ENCODE results near the gene APOBEC3F.
A peak's percentile ranks its signal among the peaks of the same experiment; 100 is the strongest.
"Not testable (repeated sequence)": the region's sequence is repeated elsewhere in the genome, so short reads cannot be mapped to it uniquely, and the experiment has no call there.

APOBEC3F gene

DNA sequence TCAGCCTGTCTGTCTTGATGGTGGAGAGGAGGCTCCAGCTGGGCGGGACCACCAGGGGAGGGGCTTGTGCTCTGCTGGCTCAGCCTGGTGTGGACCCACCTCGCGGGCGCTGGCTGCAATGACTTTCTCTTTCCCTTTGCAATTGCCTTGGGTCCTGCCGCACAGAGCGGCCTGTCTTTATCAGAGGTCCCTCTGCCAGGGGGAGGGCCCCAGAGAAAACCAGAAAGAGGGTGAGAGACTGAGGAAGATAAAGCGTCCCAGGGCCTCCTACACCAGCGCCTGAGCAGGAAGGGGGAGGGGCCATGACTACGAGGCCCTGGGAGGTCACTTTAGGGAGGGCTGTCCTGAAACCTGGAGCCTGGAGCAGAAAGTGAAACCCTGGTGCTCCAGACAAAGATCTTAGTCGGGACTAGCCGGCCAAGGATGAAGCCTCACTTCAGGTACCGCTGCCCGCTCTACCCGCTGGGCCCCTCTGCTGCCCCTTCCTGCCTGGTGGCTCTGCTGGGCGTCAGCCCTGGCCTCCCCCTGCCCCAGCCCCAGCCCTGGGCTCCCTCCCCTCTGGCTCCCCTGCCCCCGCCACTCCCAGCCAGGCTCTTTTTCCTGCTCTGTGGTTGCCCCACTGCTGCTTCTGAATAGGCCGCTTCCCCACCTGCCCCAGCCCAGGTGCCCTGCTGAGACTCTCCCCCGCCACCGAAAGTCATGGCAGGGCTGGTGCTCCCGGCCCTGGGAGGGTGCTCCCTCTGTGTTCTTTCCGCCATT, at the start of gene APOBEC3F:
Gene APOBEC3F (plus strand): TSS at position 327 of the 759 bp plus-strand sequence. CDS start 97 bp downstream, at position 424.
- not testable (repeated sequence) for DNase-seq

DNA sequence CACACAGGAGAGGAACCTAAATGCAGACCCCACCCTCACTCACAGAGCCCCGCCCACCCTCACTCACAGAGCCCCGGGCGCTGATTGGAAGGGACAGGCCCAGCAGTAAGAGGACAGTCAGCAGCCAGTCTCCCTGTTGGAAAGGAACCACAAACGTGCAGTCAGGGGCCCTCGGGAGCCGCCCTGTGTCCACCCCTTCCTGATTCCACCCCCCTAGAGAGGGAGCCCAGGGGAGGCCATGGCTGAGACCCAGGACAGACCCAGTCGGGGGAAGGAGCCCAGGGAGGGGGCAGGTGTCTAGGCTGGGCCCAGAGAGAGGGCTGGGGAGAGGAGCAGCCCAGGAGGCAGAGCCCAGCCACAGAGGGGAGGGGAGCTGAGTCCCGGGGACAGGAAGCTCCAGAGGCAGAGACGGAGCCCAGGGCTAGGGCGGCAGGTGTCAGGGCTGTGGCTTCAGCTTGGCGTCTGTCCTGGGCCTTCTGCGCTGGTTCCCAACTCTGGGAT, 47.7 kb upstream of the APOBEC3F start:
- not testable (repeated sequence) for DNase-seq

DNA sequence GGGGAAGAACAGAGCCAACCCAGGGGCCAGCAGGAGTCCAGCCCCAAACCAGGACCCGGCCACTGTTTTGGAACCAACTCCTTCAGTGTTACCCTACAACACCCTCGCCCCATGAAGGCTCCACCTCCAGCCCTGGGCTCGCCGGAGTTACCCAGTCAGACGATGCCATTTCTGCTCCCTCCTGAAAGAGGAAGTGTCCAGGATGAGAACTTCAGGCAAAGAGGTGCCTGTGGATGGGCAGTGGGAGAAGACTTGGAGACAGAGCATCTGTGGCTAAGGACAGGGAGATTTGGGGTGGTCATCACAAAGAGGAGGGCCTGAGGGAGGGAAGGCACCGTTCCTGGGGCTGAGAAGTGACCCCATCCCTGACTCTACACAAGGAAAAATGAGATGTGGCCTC, 44.6 kb upstream of the APOBEC3F start:
- no peak for DNase-seq

DNA sequence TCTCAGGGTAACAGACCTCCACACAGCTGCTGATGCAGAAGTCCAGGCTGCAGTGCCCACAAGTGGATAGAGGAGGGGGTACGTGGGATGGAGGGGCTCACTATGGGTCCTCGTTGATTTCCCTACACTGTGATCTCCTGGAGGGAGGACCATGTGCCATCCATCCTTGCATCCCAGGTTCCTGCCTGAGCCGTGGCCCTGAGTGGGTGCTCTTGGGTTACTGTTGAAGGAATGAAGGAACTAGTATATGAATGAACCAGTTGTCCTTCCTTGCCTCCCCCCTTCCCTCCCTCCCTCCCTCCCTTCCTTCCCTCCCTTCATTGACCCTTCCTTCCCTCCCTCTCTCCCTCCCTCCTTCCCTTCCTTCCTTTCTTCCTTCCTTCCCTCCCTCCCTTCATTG, 43.1 kb upstream of the APOBEC3F start:
- no peak for DNase-seq

DNA sequence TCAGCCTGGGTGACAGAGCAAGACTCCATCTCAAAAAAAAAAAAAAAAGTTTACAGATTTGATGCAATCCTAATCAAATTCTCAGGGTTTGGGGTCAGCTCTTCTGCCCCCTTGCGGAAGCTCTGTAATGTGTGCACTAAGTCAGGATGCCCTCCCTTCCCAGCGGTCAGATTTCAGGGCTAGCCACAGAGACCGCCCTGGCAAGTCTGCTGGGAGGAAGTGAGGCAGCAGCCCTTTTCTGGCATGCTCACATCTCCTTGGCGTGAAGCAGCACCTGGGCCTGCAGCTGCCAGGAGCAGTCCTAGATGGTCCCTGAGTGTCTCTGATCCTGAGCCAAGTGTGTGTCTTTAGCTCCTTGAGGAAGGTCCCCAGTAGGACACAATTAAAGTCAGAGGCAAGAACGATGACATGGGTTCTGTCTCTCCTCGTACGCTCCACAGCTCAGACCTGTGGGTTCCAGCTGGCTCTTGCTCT, 37.5 kb upstream of the APOBEC3F start:
- peak; percentile 19 to 47 (median 22) for DNase-seq

DNA sequence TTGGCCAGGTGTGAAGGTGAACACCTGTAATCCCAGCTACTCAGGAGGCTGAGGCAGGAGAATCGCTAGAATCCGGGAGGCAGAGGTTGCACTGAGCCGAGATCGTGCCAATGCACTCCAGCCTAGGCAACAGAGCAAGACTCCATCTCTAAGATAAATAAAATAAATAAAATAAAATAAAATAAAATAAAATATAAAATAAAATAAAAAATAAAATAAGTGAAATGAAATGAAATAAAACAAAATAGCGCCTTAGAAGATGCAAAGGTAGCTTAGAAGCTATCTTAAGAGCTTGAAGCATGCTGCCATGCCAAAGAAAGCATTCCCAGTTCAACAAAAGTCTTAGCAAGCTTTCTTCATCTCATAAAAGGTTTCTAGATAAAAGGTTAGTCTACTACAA, 33.5 kb upstream of the APOBEC3F start:
- no peak for DNase-seq

DNA sequence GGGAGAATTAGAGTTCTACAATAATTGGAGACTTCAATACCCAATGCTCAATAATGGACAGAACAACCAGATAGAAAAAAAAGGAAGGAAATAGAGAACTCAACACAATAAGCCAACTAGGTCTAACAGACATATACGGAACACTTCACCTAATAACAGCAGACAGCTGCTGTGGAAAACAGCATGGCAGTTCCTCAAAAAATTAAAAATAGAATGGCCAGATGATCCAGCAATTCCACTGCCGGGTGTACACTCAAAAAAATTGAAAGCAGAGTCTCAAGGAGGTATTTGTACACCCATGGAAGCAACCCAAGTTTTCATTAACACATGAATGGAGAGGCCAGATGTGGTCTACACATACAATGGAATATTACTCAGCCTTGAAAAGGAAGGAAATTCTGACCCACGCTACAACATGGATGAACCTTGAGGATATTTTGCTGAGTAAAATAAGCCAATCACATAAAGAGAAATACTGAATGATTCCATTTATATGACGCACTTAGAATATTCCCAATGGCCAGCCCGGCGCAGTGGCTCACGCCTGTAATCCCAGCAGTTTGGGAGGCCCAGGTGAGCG, 32.3 kb upstream of the APOBEC3F start:
- not testable (repeated sequence) for DNase-seq

DNA sequence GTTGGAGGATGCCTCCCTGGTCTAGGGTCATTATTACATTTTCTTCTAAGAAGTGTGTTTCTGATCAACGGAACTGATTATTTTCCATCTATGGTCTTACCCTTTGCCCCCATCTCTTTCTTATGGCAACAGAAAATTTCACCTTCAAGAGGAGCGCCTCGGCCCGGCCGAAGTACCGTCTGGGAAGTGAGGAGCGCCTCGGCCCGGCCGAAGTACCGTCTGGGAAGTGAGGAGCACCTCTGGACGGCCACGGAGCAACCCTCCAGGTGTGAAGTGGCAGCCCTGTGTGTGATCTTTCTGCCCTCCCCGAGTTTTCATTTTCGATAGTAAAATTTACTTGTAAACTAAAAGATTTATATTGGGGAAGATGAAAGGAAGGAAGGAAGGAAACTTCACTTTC, 29.7 kb upstream of the APOBEC3F start:
- DNase-seq, result no peak

DNA sequence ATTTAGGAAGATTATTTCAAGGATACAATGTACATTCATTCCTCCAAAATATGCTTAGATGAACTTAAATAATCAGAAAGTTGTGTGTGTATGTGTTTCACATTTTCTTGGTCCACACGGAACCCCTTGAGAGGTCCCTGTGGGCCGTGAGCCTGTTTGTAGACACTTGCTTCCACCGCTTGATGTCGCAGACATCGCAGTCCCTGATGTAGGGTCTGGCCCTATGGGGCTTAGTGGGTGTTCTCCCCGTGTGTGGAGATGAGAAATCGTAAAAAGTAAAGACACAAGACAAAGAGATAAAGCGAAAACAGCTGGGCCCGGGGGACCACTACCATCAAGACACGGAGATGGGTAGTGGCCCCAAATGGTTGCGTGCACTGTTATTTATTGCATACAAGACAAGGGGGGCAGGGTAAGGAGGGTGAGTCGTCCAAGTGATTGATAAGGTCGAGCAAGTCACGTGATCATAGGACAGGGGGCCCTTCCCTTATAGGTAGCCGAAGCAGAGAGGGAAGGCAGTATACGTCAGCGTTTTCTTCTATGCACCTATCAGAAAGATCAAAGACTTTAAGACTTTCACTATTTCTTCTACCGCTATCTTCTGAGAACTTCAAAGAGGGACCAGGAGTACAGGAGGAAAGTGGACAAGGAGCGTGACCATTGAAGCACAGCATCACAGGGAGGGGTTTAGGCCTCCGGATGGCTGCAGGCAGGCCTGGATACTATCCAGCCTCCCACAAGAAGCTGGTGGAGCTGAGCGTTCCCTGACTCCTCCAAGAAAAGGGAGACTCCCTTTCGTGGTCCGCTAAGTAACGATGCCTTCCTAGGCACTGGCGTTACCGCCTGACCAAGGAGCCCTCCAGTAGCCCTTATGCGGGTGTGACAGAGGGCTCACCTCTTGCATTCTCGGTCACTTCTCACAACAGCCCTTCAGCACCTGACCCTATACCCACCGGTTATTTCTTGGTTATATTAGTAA, 27.8 kb upstream of the APOBEC3F start:
- no peak for DNase-seq

DNA sequence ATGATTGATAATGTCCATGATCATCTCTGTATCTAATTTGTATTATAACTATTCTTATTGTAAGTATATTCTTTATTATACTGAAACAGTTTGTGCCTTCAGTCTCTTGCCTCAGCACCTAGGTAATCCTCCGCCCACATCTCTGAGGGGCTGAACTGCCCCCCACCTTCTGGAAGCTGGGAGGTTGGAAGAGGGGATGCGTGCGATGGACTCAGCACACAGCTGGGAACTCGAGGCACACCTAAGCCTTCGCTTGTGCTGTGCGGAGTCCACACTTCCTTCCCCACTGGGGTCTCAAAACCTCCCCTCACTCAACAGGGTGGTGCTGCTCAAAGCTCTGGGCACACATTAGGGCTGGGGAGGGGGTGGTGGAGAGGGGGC, 27.1 kb upstream of the APOBEC3F start:
- DNase-seq, result not testable (repeated sequence)

DNA sequence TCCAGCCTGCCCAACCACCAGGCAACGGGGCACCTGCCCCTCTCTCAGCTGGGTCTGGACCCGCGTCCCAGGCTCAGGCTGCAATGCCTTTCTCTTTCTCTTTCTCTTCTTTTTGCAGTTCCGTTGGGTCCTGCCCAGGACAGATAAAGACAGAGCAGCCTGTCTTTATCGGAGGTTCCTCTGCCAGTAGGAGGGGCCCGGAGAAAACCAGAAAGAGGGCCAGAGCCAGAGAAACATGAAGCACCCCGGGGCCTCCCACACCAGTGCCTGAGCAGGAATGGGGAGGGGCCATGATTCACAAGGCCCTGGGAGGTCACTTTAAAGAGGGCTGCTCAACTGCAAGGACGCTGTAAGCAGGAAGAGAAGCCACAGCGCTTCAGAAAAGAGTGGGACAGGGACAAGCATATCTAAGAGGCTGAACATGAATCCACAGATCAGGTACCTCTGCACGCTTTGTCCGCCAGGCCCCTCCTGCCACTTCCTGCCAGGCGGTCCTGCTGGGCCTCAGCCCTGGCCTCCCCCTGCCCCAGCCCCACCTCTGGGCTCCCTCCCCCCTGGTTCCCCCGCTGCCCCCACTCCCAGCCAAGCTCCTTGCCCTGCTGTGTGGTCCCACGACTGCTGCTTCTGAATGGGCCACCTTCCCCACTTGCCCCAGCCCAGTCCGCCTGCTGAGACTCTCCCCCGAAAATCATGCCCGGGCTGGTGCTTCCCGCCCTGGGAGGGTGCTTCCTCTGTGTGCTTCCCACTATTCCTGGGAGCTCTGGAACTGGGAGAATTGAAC, 26.5 kb upstream of the APOBEC3F start, which contains the start of gene APOBEC3C:
Gene APOBEC3C (plus strand): TSS at position 316 of the 781 bp plus-strand sequence. CDS start 106 bp downstream, at position 422.
- DNase-seq, result peak; percentile 8 to 51 (median 23)

DNA sequence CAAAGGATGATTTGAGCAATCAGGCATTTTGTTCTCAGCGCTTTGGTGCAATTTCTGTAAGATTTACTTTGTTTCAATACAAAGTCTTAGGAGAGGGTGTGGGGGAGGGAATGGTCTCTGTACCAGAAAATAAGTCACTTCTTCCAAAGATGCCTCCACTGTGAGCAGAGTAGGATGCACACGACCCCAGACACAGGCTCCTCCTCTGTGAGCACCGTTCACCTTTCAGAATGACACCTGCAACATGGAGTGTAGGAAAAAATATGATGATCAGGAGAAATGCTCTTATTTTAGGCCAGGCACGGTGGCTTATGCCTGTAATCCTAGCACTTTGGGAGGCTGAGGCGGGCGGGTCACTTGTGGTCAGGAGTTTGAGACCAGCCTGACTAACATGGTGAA, 25.9 kb upstream of the APOBEC3F start:
- not testable (repeated sequence) for DNase-seq

DNA sequence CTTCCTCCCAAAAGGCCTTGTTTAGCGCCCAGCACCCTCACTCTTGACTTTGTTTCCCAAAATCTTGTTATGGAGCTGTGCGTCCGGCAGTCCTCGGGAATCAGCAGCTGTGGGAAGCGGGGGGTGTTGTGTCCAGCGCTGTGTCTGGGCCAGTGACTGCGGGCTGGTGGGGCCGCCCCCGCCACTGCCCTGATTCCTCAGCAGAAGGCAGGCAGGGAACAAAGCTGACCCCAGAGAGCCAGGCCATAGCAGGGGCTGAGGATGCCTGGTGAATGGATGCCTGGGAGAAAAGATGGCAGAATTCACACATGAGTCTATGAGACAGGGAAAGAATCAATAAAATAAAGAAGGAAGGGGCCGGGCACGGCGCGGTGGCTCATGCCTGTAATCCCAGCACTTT, 24.1 kb upstream of the APOBEC3F start:
- no peak for DNase-seq

DNA sequence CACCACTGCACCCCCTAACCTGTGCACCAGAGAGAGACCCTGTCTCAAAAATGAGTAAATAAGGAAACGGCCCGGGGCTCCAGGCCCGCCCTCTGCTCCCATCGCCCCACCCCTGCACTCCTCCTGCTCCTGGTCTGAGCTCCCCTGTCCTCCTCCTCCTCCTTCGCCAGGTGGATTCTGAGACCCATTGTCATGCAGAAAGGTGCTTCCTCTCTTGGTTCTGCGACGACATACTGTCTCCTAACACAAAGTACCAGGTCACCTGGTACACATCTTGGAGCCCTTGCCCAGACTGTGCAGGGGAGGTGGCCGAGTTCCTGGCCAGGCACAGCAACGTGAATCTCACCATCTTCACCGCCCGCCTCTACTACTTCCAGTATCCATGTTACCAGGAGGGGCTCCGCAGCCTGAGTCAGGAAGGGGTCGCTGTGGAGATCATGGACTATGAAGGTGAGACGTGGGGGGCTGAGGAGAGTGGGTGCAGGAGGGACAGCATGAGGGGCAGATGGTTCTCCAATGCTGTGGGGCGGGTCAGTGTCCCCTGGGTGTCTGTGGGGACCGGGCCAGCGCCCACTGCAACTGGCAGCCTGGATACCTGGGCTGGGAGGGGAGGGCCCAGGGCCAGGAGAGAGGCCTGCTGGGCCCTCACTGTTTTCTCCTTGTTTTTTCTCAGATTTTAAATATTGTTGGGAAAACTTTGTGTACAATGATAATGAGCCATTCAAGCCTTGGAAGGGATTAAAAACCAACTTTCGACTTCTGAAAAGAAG, 22.9 kb upstream of the APOBEC3F start:
- no peak for DNase-seq

DNA sequence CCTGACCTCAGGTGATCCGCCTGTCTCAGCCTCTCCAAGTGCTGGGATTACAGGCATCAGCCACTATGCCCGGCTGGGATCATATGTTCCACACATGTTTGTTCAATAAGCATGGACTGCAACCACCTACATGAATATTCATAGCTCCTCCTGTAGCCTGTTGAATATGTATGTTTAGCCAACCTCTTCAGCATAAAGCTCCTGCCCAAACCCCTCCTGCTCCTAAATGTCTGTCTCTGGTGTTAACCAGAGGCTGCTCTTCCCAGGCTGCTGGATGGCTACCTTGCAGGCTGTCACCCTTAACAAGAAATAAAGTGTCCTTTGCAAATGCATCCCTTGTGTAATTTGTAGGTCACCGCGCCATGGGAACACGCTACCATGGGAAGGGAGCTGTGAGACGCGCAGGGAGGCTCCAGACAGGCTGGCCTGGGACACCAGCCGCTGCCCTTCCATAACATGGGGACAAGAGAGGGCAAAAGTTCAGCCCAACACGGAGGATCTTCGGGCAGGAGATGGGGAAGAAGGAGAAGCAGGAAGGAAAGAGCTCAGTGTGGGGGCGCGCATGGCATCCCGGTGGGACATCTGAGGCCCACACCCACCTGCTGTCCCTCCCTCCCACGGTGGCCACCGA, 20.5 kb upstream of the APOBEC3F start:
- not testable (repeated sequence) for DNase-seq

DNA sequence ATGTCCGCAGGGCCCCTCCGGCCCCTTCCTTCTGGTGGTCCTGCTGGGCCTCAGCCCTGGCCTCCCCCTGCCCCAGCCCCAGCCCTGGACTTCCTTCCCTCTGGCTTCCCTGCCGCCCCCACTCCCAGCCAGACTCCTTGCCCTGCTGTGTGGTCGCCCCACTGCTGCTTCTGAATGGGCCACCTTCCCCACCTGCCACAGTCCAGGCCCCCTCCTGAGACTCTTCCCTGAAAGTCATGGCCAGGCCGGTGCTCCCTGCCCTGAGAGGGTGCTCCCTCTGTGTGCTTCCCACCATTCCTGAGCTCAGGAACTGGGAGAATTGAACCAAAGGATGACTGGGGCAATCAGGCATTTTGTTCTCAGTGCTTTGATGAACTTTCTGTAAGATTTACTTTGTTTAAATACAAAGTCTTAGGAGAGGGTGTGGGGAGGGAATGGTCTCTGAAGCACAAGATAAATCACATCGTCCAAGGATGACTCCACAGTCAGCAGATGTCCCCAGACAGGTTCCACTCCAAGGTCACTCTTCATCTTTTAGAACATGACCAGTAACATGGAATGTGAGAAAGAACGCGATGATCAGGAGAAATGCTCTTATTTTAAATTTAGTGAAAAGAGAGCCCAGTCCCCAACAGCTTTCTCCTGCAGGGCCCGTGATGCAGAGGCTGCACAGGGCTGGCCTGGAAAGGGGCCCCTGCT, 19.0 kb upstream of the APOBEC3F start:
- DNase-seq, result no peak

DNA sequence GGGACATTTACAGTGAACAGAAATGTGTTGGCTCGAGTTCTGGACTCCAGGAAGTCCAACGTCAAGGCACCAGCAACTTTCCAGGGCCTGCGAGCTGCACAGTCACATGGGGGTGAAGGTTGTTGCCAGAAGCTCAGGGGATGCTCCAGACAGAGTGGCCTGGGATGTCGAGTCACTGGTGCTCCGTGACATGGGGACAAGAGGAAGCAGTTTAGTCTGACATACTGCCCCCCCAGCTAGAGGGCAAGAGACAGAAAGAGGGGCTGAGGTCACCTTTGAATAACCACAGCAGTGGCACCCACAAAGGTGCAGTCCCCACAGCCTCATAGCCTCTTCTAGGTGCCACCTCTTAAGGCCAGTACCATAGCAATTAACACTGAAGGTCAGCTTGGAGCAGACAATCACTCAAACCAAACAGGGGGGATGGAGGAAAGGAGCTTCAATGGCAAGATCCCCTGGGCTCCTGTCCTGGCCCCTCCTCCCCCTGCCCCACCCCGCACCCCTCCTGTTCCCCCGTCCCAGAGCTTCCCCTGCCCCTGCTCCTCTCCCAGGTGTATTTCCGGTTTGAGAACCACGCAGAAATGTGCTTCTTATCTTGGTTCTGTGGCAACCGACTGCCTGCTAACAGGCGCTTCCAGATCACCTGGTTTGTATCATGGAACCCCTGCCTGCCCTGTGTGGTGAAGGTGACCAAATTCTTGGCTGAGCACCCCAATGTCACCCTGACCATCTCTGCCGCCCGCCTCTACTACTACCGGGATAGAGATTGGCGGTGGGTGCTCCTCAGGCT, 15.9 kb upstream of the APOBEC3F start:
- no peak for DNase-seq

DNA sequence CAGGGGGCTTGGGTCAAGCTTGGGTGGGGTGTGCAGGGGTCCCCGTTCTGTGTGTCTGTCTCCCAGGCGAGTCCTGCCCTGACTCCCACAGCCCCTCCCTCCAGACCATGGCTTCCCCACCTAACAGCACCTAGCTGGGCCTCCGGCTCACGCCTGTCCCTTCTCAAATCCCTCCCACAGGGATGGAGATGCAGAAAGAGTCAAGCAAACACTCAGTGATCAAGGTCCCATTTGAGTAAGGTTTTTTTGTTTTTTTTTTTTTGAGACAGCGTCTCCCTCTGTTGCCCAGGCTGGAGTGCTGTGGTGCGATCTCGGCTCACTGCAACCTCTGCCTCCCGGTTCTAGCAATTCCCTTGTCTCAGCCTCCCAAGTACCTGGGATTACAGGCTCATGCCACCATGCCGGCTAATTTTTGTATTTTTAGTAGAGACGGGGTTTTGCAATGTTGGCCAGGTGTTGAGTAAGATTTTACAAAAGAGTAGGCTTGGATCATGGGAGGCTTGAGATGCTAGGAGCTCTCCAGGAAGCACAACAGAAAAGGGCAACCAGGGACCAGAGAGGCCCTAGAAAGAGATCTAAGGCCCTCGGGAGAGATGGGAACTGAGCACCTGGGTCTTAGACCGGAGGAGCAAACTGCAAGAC, 14.0 kb upstream of the APOBEC3F start:
- DNase-seq, result no peak

DNA sequence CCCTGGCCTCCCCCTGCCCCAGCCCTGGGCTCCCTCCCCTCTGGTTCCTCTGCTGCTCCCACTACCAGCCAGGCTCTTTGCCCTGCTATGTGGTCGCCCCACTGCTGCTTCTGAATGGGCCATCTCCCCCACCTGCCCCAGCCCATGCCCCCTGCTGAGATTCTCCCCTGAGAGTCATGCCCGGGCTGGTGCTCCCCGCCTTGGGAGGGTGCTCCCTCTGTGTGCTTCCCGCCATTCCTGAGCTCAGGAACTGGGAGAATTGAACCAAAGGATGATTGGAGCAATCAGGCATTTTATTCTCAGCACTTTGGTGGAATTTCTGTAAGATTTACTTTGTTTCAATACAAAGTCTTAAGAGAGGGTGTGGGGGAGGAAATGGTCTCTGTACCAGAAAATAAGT, 12.9 kb upstream of the APOBEC3F start:
- DNase-seq, result no peak
